Stimulated activated CD8-positive, alpha-beta memory T cell treated with anti-CD3 and anti-CD28 coated beads, Interleukin-7, amount 100 ng/mL, for 4 hours (primary cell): ENCODE results near the gene HLA-DQA1.
"Not testable (repeated sequence)": the region's sequence is repeated elsewhere in the genome, so short reads cannot be mapped to it uniquely, and the experiment has no call there.

ENCODE experiments used
- DNase-seq, 2 donors: peaks; one replicate each; pipeline ENCODE4 v3.0.0-alpha.2; 2020; ENCODE audit warnings: low read depth in 2 of 2

HLA-DQA1 gene

DNA sequence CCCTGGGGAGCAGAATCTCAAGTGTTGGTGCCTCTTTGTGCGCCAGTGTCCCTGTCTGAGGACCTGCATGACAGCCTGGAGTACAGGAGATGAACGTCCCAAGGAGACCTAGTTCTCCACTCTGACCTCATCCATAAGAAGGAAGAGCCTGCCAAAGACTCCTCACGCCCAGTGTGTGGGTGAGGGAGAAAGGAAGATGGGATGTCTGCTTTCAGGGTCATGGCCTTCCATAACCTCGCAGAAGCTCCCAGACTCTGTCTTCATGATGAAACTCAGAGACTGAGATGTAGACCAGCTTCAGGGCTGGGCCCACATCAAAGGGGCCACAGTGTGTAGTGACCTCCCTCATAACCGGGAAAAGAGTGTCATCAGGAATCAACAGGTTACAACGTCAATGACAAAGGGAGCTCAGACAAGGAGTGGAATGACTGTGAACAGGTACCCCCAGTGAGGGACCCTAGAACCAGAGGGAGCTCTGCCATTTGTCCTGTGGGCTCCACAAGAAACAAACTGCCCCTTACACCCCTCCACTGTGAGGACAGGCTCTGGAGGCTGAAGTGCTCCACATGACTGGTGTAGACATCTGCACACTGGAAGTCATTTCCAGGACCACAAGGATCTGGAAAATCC lies 21.2 kb downstream of the HLA-DQA1 start:
- DNase-seq, result no peak

DNA sequence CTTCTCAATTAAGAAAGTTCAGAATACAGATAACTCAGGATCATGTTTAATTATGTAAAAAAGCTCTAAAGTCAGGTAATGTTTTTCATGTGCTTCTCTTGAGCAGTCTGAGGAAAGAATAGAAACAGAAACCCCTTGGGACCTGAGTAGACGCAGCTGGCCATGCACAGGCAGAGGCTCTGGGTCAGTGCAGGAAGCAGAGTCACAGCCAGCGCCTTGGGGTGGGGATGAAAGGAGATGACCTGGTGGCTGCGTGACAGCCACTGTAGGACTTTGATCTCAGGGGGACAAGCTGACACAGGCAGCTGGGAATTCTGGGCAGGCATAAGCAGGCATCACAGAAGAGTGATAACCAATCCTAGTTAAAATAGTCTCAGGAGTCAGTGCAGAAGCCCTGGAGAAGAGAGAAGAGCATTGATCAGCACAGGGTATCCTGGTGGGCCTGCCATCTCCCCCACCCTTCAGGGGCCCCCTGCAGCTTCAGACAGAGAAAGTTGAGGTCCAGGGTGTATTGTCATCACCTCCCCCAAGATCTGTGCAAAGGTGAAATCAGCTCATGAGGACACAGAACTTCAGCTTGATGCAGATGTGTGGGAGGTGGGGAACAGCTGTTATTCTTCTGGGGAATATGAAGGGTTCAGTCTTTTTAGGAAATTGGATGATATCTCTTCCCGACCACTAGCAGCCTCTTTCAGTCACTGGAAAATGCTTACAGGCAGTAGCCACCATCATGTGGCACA lies 22.8 kb downstream of the HLA-DQA1 start:
- DNase-seq, result no peak

DNA sequence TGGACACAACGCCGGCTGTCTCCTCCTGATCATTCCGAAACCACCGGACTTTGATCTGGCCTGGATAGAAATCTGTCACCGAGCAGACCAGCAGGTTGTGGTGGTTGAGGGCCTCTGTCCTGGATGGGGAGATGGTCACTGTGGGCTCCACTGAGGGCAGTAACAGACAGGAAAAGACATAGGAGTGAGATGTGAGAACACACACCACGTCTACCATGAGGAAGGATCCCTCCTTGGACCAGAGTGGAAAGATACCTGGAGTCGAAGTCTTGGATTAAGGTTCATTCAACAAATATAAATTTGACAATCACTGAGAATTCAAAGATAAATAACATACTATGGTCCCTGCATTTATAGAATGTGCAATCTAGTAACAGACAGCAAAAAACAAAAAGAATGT lies 24.9 kb downstream of the HLA-DQA1 start:
- DNase-seq, result no peak

DNA sequence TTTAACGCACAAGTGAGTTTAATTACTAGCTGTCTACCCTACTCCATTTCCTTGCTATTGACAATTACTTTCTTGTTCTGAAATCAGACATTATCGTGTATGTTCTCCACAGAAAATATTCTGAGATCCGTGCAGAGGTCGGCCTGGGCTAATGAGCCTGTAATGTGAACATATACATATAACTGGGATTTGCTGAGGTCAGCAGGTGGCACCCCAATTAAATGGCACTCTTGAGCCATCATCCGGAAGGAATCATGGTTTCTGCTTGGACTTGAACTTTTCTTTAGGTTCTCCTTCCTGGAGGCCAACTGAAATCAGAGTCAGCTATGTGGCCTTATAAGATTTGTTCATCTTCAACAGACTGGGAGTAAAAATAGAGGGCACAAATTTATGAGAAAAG lies 25.6 kb downstream of the HLA-DQA1 start:
- no peak for DNase-seq

DNA sequence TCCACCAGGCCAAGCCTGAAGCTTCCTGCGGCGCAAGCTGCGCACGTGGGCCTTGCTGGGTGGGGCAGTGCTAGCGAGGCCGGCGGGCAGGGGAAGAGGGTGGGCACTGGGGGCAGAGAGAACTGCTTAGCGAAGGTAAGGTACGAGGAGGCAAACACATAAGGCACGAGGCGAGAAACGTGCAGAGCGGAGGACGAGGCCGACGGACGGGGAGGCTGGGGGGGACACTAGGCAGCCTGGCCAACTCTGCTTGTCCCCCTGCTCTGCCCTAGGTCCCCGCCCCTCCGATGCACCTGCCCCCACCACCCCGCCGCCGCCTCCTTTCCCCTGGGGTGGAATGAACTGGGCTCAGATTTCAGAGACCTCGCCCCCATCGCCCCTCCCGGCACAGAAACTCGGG lies 27.1 kb downstream of the HLA-DQA1 start:
- no peak for DNase-seq

DNA sequence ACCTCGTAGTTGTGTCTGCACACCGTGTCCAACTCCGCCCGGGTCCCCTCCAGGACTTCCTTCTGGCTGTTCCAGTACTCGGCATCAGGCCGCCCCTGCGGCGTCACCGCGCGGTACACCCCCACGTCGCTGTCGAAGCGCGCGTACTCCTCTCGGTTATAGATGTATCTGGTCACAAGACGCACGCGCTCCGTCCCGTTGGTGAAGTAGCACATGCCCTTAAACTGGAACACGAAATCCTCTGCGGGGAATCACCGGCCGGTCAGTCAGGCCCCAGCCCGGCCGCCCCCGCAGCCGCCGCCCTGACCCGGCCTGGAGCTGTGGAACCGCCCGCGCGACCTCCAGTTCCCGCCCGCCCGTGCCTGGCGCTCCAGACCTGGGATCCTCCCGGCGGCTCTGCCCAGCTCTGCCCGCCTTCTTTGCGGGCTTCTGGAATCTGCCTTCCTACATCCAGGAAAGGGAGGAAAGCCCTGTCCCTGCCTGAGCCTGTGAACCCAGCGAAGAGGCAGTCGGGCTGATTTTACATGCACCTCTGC lies 27.7 kb downstream of the HLA-DQA1 start:
- peak; percentile 22 to 50 for DNase-seq

DNA sequence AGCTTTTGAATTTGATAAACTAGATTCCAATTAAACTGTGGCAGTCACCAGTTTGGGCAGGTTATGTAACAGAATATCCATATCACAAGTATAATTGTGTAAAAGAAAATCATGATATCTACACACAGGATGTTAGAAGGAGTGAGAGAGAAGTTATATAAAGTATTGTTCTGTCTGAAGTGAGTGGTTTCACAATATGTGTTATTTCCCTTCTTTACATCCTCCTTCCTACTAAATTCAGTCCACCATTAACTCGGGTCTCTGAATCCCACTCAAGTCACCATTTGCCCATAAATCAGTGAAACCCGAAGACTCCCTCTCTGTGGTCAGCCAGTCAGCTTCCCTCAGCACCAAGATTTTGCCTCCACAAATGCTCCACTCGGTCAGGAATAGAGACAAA lies 28.5 kb downstream of the HLA-DQA1 start:
- DNase-seq, result no peak

DNA sequence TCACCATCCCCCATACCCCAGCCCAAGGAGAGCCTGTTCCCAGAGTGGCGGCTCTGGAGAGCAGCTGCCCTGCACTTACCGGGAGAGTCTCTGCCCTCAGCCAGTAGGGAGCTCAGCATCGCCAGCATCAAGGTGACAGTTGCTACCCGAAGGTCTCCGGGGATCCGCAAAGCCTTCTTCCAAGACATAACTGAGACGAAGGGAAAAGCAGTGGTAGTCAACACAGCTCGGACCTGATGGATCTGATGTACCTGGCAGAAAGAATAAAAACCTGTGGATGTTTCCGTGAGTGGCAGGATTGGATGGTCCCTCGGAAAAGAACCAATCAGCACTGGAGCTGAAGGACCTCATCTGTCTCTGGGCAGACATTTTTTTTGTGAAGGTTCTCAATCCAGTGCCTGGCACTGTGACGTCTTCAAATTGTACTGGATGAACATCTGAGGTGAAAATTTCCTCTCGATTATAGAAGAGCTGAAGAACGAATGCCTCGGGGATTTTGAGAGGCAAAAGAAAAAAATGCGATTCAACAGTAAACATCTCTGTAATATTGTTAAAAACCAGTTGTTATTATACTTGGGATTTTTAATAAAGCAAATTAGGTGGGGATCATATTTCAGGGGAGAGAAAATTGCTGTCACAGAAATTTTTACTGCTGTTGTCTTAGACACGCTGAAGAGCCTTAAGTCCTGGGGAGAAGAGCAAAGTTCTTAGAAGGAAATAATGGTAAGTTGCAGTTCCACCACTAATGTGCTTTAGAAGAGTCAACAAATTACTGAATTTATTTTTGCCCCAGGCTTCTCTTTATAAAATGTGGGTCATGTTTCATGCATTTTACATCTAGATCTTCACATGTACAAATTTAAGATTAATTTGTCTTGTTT lies 29.5 kb downstream of the HLA-DQA1 start, which contains the start of gene HLA-DQB1:
Gene HLA-DQB1 (minus strand): TSS at position 238 of the 881 bp plus-strand sequence. CDS start 50 bp downstream, at position 188.
- DNase-seq, result peak; percentile 24 to 41

DNA sequence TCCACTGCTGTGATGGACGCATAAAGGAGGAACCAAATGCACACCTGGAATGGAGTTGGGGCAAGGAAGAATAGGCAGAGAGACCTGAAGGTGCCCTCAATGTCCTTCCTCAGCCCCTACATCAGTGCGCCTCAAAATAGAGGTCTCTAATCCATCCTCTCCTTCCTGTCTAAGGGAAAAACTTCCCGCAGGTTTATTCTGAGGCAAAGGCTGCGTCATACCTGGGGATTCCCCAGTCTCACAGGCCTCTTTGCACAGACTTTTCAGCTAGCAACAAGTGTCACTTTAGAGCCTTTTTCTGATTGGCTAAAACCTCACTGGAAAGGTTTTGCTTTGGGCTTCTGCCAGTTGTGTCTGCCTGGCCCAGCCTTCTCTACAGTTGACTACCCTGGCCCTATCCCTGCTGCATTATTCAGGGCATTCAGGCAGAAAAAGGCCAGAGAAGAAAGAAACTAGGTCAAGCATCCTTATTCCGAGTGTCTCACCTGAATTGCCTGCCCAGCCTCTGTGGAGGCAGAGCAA lies 31.1 kb downstream of the HLA-DQA1 start:
- DNase-seq, result peak; percentile 20 to 31

DNA sequence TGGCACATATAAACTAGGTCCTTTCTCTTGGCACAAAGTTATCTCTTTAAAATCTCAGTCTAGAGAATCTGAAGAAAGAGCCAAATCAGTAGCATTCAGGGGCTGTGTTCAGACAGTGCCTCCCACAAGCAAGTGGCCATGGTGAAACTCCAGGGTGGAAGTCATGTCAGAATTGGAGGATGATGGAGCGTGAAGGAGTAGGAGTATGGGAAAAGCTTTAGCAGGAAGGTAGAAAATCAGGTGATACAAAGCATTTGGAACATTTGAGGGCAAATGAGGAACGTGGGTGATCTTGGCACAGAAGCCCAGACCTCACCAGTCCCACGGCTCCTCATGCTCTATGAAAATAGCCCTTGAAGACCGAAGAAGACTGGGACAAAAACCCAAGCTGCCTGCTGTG lies 32.0 kb downstream of the HLA-DQA1 start:
- no peak for DNase-seq

DNA sequence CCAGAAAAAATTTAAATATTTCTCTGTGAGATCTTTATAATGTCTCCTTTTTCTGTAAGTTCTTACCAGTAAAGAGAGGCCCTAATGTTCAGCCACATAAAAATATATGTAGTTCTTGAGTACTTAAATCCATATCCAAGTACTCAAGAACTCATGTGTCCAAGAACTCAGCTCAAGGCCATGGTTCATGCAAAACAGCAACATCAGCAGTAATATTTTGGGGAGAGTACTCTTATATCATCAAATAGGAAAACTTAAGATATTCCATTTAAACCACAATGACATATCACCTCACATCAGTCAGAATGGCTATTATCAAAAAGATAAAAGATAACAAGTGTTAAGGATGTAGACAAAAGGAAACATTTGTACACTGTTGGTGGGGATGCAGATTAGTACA lies 32.7 kb downstream of the HLA-DQA1 start:
- no peak for DNase-seq

DNA sequence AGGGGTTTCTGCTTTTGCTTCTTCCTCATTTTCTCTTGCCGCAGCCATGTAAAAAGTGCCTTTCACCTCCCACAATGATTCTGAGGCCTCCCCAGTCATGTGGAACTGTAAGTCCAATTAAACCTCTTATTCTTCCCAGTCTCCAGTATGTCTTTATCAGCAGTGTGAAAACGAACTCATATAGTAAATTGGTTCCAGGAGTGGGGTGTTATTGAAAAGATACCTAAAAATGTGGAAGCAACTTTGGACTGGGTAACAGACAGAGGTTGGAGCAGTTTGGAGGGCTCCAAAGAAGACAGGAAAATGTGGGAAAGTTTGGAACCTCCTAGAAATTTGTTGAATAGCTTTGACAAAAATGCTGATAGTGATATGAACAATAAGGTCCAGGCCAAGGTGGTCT lies 34.7 kb downstream of the HLA-DQA1 start:
- DNase-seq, result not testable (repeated sequence)

DNA sequence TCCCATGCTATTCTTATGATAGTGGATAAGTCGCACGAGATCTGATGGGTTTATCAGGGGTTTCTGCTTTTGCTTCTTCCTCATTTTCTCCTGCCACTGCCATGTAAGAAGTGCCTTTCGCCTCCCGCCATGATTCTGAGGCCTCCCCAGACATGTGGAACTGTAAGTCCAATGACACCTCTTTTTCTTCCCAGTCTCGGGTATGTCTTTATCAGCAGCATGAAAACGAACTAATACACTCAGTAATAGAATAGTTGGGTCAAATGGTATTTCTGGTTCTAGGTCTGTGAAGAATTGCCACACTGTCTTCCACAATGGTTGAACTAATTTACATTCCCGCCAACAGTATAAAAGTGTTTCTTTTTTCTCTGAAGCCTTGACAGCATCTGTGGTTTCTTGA lies 36.9 kb downstream of the HLA-DQA1 start:
- DNase-seq, result not testable (repeated sequence)

DNA sequence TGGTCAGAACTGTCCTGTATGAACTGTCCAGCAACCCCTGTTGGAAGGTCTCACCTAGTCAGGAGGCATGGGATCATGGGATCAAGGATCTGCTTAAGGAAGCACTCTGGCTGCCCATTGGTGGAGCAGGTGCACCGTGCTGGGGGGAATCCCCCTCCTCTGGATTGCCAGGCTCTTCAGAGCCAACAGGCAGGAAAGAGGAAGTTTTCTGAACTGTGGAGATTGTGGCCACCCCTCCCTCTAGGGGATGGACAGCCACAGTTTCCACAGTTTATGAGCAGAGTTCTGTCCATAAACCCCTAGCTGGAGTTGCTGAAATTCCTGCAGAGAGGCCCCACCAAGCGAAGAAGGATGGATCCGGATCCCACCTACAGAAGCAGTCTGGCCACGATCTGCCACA lies 42.3 kb downstream of the HLA-DQA1 start:
- DNase-seq, result no peak

DNA sequence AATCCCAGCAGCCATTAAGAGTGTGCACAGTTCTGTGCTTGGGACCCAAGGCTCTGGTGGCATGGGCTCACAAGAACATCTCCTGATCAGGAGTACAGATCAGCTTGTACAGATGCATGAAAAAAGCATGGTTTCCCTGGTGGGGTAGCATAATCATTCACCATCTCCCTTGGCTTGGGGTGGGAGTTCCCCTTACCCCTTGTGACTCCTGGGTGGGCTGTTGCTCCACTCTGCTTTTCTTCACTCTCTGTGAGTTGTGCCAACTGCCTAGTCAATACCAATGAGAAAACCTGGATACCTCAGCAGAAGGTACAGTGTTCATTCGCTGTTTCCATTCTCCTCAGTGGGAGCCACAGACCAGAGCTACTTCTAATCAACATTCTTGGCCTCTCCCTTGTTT lies 42.8 kb downstream of the HLA-DQA1 start:
- DNase-seq, result no peak

DNA sequence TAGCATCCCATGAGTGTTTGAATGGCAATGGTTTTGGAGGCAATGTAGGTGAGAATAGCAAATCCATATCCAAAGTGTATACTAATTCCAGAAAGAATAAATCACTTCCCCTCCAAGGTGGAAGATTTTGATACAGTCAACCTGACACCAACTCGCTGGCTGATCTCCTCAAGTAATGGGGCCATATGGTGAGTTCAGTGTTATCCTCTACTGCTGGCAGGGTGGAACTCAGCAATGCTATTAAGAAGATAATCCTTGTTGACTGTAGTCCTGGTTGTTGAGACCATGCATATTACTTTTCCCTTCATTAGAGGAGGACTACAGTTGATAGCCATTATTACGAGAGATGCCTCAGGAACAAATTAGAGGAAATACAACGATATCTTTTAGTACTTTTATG lies 47.0 kb downstream of the HLA-DQA1 start:
- DNase-seq, result no peak

DNA sequence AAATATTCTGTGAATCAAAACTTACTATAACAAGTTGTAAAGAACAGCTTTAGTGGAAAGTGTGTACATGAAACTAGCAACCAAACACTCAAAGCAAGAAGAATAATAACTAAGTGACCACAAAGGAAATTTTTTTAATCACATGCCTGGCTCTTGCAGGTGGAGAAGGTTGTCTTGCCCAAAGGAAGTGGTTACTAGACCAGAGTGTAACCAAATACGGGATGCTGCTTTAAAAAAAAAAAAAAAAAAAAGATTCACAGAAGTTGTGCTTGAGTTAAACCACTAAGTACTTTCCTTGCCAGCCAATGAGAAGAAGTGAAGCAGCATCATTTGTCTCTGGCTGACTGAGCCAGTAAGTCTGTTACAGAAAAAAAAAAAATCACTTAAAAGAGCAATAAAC lies 48.4 kb downstream of the HLA-DQA1 start:
- DNase-seq, result peak in 1 of 2 donors; percentile 2

DNA sequence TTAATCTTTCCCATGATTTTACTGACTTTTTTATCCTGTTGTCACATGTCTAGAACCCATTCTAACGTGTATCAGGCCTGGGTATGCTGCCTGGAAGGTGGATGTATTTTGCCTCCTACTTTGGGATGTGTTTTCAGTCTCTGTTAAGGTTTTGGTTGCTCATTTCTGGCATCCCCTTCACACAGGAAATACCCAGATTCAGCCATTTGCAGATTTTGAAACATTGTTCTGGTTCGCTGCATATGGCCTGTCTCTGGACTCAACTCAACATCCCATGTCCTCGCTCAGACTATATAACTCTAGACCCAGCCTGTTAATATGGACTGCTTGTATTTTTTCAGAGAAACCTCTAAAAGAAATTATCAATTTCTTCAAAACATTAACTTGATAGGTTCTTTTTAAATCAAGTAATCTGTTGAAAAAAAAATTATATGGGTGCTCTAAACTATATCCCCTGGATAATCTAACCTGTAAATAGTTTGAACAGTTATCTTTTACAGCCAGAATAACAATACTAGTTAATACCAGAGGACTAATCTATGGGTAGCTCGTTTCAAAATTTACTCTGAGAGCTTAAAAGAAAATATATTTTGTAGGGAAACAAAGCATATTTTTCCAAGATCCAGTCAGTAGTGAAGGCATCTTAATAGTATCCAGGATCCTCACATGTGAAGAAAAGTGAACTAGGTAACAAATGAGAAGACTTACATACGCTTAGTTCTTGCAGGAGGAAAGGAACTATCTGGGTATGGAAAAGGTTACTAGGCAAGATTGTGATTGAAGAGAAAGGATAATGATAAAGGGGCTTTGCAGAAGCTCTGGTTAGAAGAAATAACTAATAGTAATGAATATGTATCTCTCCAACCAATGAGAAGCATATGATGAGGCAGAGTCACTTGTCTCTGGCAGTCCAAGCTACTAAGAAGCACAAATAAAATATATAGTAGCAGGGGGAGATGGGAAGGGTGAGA lies 52.6 kb downstream of the HLA-DQA1 start:
- DNase-seq, result no peak

DNA sequence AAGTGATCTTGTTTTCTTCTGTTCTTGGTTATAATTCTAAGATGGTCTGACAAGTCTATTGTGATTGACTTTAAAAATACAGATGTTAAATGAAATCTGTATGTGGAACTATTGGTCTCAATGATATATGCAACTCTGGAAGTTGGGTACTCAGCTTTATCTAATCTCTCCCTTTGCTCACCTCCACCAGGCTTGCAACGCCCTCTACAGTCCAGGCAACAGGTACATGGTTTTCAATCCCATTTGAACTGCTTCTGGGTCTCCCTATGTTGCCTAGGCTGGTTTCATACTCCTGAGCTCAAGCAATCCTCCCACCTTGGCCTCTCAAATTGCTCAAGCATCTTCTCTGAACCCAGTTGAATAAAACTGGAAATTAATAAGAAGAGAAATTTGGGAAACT lies 54.8 kb downstream of the HLA-DQA1 start:
- DNase-seq, result peak; percentile 38 to 43
